Ammon's horn (tissue), 1 donor: ENCODE measurements around the gene PGAP6.
"Not testable (repeated sequence)": the region's sequence is repeated elsewhere in the genome, so short reads cannot be mapped to it uniquely, and the experiment has no call there.

Experiments used
- DNase-seq: peaks from one replicate; pipeline ENCODE4 v3.0.0-alpha.2; 2016; ENCODE audit warnings: low spot score

PGAP6 gene

DNA sequence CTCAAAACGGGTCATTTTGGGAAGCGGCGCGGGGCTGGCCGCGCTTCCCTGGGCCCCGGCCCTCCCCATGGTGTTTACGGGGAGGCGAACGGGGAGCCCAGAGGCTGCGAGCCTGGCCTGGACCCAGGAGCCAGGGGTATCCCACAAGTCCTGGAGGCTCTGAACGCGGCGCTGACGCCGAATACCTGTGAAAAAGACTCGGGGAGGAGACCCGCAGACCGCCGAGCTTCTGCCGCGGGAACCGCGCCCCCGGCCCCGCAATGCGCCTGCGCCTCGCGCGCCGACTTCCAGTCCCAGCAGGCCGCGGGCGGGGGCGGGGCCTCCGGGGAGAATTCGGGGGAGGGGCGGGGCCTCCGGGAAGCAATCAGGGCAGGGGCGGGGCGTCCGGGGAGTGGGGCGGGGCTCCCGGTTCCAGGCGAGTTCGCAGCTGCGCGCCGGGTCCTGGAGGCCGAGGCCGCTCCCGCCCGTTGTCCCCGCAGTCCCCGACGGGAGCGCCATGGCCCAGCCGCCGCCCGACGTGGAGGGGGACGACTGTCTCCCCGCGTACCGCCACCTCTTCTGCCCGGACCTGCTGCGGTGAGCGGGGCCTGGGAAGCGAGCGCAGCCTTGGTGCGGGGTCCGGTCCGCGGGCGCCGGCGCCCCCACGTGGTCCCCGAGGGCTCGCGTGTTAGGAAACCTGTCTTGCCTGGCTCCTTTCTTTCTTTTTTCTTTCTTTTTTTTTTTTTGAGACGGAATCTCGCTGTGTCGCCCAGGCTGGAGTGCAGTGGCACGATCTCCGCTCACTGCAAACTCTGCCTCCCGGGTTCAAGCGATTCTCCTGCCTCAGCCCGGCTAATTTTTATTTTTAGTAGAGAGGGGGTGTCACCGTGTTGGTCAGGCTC, 19.9 kb upstream of the PGAP6 start, which contains the start of gene DECR2:
Gene DECR2 (plus strand): TSS at position 418 of the 881 bp plus-strand sequence. CDS start 79 bp downstream, at position 497.
- peak; percentile 90 for DNase-seq

DNA sequence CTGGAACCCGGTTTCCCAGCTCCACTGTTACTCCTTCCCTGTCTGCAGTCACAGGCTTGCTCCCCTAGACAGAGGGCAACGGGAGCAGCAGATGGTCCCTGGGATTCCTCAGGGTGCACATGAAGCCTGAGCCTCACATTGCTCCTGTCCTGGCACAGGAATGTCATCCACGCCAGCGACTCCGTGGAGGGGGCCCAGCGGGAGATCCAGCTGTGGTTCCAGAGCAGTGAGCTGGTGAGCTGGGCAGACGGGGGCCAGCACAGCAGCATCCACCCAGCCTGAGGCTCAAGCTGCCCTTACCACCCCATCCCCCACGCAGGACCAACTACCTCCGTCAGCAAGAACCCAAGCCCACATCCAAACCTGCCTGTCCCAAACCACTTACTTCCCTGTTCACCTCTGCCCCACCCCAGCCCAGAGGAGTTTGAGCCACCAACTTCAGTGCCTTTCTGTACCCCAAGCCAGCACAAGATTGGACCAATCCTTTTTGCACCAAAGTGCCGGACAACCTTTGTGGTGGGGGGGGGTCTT, 18.3 kb upstream of the PGAP6 start:
- DNase-seq: no peak

- no peak for DNase-seq
Observed at GRCh38 chr16:399340-400019, 17.7 kb upstream of the PGAP6 start.

GRCh38 chr16:398561-399339, 17.0 kb upstream of the PGAP6 start:
- no peak for DNase-seq

DNA sequence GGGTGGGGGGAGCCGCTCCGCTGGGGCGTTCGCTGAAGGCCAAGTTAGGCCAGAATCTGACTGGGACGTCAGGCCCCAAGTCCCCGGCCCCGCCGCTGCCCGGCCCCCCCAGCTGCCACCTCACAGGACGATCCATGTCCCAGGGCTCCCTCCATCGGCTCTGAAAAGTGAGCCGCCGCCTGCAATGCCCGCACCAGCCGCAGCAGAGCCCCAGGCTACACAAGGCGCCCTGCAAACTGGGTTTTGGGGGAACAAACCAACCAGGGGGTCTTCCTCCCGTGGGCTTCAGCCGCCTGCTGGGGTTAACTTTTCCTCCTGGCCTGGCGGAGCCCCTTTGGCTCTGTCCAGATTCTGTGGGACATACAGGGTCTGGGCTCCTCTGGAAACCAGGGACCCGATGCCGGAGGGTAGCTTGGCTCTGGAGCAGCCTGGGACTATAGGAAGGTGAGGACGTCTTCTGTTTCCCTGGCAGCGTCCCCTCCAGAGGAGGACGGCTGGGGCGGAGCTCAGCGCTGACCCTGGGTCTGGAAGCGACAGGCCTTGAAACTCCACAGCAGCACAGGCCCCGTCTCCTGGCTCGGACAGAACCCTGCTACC, 16.1 kb upstream of the PGAP6 start:
- peak; percentile 63 for DNase-seq

DNA sequence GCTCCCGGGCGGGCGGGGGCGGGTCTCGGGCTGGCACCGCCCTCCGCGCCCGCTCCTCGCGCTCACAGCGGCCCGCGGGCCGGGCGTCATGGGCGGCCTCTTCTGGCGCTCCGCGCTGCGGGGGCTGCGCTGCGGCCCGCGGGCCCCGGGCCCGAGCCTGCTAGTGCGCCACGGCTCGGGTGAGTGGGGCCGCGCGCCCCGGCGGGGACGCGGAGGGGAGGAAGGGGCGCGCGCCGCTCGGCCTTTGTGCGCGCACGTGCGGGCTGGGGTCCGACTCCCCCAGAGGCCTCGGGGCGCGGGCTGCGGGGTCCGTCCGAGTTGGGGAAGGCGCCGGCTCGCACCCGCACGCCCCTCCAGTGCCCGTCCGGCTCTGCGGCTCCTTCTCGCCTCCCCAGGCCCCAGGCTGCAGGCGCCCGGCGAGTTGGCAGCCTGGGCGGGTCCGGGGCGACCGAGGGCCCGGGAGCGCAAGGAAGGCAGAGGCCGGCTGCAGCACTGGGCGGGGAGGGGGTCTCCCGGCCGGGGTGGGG, 15.4 kb upstream of the PGAP6 start, which contains the start of gene NME4:
Gene NME4 (plus strand): TSS at position 65 of the 527 bp plus-strand sequence. CDS start 24 bp downstream, at position 89.
- DNase-seq: no peak

DNA sequence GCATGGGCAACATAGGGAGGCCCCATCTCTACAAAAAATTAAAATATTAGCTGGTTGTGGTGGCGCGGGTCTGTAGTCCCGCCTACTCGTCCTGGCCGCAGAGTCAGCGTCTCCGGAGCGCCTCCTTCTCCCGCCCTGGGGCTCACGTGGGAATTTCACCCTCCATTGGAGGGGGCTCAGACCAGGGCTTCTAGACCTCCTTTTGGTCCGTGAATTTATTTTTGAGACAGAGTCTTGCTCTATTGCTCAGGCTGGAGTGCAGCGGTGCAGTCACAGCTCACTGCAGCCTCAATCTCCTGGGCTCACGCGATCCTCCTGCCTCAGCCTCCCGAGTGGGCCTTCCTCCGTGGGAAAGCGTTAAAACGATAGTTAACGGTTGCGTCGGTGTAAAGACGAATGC, 14.8 kb upstream of the PGAP6 start:
- DNase-seq: no peak

DNA sequence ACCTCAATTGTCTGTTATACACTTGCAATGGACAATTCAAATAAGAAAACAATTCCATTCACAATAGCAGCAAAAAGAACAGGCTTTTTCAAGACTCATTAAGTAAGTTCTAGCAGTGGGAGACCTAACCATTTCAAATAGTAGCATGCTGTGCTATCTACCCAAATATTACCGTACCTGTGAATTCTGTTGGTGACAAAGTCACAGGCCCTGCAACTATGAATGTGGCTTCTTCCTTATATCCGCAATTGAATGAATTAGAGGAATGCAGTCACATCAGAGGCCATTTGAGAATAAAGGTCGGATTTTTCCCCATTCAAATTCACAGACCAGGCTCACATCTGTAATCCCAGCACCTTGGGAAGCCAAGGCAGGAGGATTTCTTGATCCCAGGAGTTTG, 14.4 kb upstream of the PGAP6 start:
- no peak for DNase-seq

GRCh38 chr16:392450-393030, 10.8 kb upstream of the PGAP6 start:
- peak; percentile 1 for DNase-seq

DNA sequence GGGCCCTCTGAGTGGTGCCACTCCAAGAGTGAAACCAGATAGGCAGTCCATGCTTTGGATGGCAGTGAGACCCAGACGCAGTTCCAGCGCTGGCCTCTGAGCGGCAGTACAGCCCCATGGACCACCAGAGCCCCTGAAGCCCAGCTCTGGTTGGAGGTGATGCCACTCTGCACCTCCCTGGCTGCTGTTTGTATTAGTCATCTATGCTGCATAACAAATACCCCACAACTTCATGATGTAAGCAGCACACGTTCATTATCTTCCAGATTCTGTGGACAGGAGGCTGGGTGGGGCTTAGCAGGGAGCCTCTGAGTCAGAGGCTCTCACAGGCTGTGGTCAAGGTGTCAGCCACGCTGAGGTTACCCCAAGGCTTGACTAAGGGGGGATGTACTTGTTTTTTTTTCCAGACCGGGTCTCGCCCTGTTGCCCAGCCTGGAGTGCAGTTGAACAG, 10.1 kb upstream of the PGAP6 start:
- DNase-seq: no peak

GRCh38 chr16:389352-389751, 7.6 kb upstream of the PGAP6 start:
- no peak for DNase-seq

DNA sequence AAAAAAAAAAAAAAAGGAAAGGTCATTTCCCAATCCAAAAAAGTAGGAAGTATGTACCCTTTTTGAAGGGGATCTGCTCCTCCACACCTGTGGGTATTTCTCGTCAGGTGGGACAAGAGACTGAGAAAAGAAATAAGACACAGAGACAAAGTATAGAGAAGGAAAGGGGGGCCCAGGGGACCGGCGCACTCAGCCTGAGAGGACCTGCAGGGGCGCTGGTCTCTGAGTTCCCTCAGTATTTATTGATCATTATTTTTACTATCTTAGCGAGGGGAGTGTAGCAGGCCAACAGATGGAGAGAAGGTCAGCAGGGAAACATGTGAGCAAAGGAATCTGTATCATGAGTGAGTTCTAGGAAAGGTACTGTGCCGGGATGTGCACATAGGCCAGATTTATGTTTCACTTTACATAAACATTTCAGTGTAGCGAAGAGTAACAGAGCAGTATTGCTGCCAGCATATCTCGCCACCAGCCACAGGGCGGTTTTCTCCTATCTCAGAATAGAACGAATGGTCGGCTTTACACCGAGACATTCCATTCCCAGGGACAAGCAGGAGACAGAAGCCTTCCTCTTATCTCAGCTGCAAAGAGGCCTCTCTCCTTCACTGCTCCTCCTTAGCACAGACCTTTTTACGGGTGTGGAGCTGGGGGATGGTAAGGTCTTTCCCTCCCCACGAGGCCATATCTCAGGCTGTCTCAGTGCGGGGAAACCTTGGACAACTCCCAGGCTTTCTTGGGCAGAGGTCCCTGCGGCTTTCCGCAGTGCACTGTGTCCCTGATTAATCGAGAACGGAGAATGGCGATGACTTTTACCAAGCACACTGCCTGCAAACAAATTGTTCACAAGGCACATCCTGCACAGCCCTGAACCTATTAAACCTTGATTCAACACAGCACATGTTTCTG, 6.2 kb upstream of the PGAP6 start:
- not testable (repeated sequence) for DNase-seq

- peak; percentile 65 for DNase-seq
Observed at GRCh38 chr16:386641-387156, 4.9 kb upstream of the PGAP6 start.

GRCh38 chr16:383326-384051, 1.7 kb upstream of the PGAP6 start:
- DNase-seq: no peak

DNA sequence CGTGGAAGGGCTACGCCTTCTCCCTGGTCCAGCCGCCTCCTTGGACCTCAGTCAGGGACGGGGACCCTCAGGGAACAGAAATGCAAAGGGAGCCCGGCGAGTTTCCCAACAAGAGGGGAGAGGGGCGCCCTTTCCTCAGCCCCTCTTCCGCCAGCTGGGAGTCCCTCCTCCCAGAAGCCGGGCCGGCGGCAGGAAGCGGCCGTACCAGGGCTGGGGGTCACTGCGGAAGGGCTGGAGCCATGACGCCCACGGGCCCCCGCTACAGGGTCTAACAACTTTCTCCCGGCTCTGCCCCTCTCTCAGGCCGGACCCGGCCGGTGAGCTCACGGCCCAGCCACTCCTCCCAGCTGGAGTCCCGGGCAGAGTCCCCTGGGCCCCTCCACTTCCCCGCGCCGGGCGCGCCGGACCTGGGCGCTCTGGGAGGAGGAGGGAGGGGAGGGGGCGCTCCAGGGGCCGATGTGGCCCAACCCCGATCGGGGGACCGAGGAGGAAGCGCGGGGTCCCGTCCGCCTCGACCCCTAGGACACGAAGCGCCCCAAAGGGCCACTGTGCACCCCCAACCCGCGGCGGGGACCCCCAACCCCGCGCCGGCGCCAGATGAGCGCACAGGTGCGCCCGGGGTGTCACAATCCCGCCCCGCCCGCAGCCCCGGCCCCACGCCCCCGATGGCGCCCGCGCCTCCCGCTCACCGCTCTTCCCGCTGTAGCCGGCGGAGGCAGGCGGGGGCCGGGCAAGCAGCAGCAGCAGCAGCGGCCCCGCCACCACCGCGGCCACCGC, 578 bp downstream of the PGAP6 start:
- no peak for DNase-seq

- no peak for DNase-seq
Observed at GRCh38 chr16:380762-381011, 1.1 kb downstream of the PGAP6 start.

DNA sequence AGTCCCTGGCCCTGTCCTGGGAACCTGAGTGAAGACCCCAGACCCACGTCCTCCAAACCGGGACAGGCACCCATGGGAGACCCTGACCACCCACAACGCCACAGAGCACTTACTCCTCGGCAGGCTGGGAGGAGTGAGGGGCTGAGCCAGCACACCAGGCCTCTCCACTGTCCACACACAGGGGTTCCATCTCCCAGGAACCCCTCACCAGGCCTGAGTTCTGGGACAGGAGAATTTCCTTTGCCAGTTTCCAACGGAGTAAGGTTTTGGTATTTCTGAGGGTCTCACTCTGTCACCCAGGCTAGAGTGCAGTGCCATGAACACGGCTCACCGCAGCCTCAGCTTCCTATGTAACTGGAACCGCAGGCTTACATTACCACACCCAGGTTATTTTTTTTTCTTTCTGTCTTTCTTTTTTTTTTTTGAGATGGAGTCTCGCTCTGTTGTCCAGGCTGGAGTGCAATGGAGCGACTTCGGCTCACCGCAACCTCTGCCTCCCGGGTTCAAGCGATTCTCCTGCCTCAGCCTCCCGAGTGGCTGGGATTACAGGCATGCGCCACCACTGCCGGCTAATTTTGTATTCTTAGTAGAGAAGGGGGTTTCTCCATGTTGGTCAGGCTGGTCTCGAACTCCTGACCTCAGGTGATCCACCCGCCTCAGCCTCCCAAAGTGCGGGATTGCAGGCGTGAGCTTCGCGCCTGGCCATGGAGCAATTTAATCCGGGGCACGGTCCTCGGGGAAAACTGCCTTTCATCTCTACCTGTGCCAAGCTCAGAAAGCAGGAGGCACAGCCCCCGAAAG, 1.6 kb downstream of the PGAP6 start:
- no peak for DNase-seq
